ENCODE results near the gene AIG1.

AIG1 gene

DNA sequence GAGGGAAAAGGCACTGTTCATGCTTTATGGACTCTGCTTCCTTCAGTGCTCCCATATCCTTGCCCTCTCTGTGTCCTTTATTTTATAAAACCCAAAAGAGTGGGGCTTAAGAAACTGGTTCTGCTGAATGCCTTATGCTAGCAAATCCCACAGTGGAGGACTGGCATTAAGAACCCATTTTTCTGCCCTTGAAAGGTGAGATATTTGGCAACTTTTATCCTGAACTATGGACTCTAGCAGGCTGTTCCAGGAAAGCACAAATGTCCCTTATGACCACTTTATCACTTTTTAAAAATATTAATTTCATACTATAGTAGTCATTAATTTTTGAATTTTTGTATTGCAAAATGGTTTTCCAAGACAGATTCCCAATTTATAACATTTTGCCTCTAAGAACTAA, 296.5 kb downstream of the AIG1 start:
- TF ChIP-seq, protein P1, sequence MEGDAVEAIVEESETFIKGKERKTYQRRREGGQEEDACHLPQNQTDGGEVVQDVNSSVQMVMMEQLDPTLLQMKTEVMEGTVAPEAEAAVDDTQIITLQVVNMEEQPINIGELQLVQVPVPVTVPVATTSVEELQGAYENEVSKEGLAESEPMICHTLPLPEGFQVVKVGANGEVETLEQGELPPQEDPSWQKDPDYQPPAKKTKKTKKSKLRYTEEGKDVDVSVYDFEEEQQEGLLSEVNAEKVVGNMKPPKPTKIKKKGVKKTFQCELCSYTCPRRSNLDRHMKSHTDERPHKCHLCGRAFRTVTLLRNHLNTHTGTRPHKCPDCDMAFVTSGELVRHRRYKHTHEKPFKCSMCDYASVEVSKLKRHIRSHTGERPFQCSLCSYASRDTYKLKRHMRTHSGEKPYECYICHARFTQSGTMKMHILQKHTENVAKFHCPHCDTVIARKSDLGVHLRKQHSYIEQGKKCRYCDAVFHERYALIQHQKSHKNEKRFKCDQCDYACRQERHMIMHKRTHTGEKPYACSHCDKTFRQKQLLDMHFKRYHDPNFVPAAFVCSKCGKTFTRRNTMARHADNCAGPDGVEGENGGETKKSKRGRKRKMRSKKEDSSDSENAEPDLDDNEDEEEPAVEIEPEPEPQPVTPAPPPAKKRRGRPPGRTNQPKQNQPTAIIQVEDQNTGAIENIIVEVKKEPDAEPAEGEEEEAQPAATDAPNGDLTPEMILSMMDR (IDR thresholded peaks at IDR 0.05; ENCODE audit: low read length, missing control alignments): no peak
- DNase-seq (ENCODE audit: low read depth): no peak
- H3K4me3 ChIP-seq (replicated peaks; ENCODE audit: low read depth, low read length): no peak overlapping the region

DNA sequence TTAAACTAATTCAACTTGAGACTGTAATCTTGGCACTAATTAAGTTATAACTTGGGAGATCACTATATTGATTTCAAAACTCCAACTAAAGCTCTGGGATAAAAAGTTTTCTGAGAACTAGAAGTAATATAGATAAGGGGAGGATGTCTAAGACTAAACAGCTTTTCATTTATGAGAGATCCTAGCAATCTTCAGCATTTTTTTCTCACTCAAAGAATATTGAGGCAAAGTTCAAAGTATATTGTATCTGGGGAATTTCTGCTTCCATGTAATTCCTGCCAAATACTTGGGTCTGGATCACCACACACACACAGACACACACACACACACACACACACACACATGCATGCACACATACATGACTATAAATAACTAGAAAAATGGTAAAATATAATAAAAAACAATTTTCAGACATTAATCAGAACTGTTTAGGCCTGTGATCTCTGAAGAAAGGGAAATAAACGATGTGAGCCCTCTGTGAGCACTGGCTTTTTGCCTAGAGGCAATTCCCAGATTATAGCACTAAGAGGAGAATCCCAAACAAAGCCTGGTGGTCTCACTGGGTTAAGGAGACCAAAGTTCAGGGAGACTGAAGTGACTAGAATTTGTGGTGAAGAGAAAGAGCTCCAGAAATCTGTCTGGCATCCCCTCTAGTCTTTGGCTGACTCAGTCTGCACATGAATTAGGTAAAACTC, 297.0 kb downstream of the AIG1 start:
- no peak for DNase-seq (ENCODE audit: low read depth)
- TF ChIP-seq, protein P1 (IDR thresholded peaks at IDR 0.05; ENCODE audit: low read length, missing control alignments): no peak
- no peak overlapping the region for H3K4me3 ChIP-seq (replicated peaks; ENCODE audit: low read depth, low read length)

- TF ChIP-seq, protein P1 (IDR thresholded peaks at IDR 0.05; ENCODE audit: low read length, missing control alignments): no peak
- no peak for DNase-seq (ENCODE audit: low read depth)
- no peak overlapping the region for H3K4me3 ChIP-seq (replicated peaks; ENCODE audit: low read depth, low read length)
Measured at GRCh38 chr6:143361536-143362191, 301.0 kb downstream of the AIG1 start.

GRCh38 chr6:143362192-143362558, 301.5 kb downstream of the AIG1 start:
- no peak overlapping the region for H3K4me3 ChIP-seq (replicated peaks; ENCODE audit: low read depth, low read length)
- no peak for DNase-seq (ENCODE audit: low read depth)
- TF ChIP-seq, protein P1 (IDR thresholded peaks at IDR 0.05; ENCODE audit: low read length, missing control alignments): no peak

- H3K4me3 ChIP-seq (replicated peaks; ENCODE audit: low read depth, low read length): no peak overlapping the region
- no peak for DNase-seq (ENCODE audit: low read depth)
- TF ChIP-seq, protein P1 (IDR thresholded peaks at IDR 0.05; ENCODE audit: low read length, missing control alignments): no peak
Measured at GRCh38 chr6:143363299-143363698, 302.6 kb downstream of the AIG1 start.

DNA sequence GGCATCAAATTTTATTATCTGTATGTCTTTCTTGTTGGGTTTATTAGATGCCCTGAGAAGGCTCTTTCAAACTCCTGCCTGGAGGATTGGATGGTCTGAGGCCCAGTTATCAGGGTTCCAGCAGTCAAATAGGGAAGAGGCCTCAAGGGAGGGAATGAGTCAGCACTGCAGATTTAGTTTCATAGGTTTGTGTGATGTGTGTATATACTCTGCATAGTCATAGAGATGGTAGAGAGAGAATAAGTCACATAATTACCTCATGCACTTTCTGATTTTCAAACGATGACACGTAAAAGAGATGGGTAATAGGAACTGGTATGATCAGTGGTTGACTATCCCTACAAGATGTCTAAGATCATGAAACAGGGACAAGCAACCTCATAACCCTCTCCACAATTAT, 307.7 kb downstream of the AIG1 start:
- DNase-seq (ENCODE audit: low read depth): peak; percentile 38

More for the DNA sequence above, 307.7 kb downstream of the AIG1 start:
- no peak overlapping the region for H3K4me3 ChIP-seq (replicated peaks; ENCODE audit: low read depth, low read length)
- TF ChIP-seq, protein P1 (IDR thresholded peaks at IDR 0.05; ENCODE audit: low read length, missing control alignments): no peak
